ENCODE data around the gene ARFGAP1. TPM values are rescaled to one million over a fixed set of nuclear protein-coding genes. Genes with fewer than 3 reads are reported as not detected.

Gene ARFGAP1
- total RNA-seq, 1 donor from 2014 or later = 67.0 TPM

GRCh38 chr20:63264000-63264399 is 8.6 kb upstream of the ARFGAP1 start:
- DNase-seq (no peak), ATAC-seq (no peak)
- Histone ChIP-seq H3K27me3 (peaks cover 54% of the 10 kb centered on the region), H3K4me1 (no peaks in the 10 kb centered on the region), H3K9me3 (no peaks in the 10 kb centered on the region), H3K36me3 (no peaks in the 10 kb centered on the region), H3K27ac (no peak overlapping the region), H3K4me3 (no peak overlapping the region)
- TF ChIP-seq, protein P1, sequence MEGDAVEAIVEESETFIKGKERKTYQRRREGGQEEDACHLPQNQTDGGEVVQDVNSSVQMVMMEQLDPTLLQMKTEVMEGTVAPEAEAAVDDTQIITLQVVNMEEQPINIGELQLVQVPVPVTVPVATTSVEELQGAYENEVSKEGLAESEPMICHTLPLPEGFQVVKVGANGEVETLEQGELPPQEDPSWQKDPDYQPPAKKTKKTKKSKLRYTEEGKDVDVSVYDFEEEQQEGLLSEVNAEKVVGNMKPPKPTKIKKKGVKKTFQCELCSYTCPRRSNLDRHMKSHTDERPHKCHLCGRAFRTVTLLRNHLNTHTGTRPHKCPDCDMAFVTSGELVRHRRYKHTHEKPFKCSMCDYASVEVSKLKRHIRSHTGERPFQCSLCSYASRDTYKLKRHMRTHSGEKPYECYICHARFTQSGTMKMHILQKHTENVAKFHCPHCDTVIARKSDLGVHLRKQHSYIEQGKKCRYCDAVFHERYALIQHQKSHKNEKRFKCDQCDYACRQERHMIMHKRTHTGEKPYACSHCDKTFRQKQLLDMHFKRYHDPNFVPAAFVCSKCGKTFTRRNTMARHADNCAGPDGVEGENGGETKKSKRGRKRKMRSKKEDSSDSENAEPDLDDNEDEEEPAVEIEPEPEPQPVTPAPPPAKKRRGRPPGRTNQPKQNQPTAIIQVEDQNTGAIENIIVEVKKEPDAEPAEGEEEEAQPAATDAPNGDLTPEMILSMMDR (IDR thresholded peaks at IDR 0.05) = no peak
- intact Hi-C loops (cut with DNase I) = no loop called here

DNA sequence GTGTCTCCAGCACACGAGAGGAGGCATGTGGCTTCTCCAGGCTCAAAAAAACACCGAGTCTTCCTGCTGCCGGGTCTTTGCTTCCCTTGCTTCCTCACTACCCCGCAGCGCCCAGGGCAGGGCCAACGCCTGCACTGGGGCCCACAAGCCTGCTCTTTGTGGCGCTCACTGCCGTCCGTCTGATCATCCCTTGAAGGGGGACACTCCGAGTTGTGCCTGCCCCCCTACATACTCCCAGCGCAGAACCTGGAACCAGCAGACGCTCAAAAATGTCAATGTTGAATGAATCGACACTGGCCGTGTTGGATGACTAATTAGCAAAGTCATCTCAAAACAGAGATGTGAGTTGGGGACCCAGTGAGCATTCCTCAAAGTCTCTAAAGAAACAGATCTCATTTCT is 8.1 kb upstream of the ARFGAP1 start:
- H3K27ac ChIP-seq = no peak overlapping the region
- intact Hi-C loops (cut with DNase I) = no loop called here
- TF ChIP-seq, protein P1 (IDR thresholded peaks at IDR 0.05) = no peak
- no peaks in the 10 kb centered on the region for H3K9me3 ChIP-seq
- no peaks in the 10 kb centered on the region for H3K4me1 ChIP-seq
- H3K27me3 ChIP-seq = peaks cover 49% of the 10 kb centered on the region
- H3K36me3 ChIP-seq = no peaks in the 10 kb centered on the region
- ATAC-seq (no peak), DNase-seq (no peak)
- no peak overlapping the region for H3K4me3 ChIP-seq

- no peak overlapping the region for H3K4me3 ChIP-seq
- DNase-seq (no peak), ATAC-seq (no peak)
- no peaks in the 10 kb centered on the region for H3K4me1 ChIP-seq
- TF ChIP-seq, protein P1 (IDR thresholded peaks at IDR 0.05) = no peak
- no peaks in the 10 kb centered on the region for H3K9me3 ChIP-seq
- no peaks in the 10 kb centered on the region for H3K36me3 ChIP-seq
- no peak overlapping the region for H3K27ac ChIP-seq
- peaks cover 36% of the 10 kb centered on the region for H3K27me3 ChIP-seq
- intact Hi-C loops (cut with DNase I) = no loop called here
Observed at GRCh38 chr20:63265891-63266515, 6.6 kb upstream of the ARFGAP1 start.

DNA sequence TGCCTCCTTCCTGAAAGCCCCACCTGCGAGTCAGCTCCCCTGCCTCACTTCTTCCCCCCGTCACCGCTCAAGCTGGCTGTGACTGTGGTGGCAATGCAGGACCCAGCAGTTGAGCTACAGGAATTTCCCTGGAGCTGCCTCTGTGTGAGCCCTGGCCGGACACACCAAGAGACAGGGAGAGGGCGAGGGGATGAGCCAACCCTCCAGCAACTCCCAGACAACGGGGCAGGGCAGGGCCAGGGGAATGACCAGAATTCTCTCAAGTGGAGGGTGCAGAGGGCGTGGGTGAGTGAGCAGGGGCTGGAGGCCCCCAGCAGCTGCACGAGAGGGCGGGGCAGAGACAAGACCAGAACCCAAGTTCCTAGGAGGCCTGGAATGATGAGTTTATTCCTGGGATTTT is 4.9 kb upstream of the ARFGAP1 start:
- ATAC-seq = no peak
- intact Hi-C loops (cut with DNase I) = no loop called here
- no peaks in the 10 kb centered on the region for H3K36me3 ChIP-seq
- H3K9me3 ChIP-seq = no peaks in the 10 kb centered on the region
- H3K27ac ChIP-seq = no peak overlapping the region
- DNase-seq = no peak
- H3K4me1 ChIP-seq = no peaks in the 10 kb centered on the region
- H3K27me3 ChIP-seq = peaks cover 24% of the 10 kb centered on the region
- TF ChIP-seq, protein P1 (IDR thresholded peaks at IDR 0.05) = no peak
- no peak overlapping the region for H3K4me3 ChIP-seq

- Histone ChIP-seq H3K4me1 (no peaks in the 10 kb centered on the region), H3K27me3 (peaks cover 21% of the 10 kb centered on the region), H3K27ac (no peak overlapping the region), H3K4me3 (no peak overlapping the region), H3K36me3 (no peaks in the 10 kb centered on the region), H3K9me3 (no peaks in the 10 kb centered on the region)
- DNase-seq (no peak), ATAC-seq (no peak)
- TF ChIP-seq, protein P1 (IDR thresholded peaks at IDR 0.05) = no peak
- intact Hi-C loops (cut with DNase I) = no loop called here
Observed at GRCh38 chr20:63268256-63268655, 4.4 kb upstream of the ARFGAP1 start.
